HCT116 (cell line): ENCODE data around the gene SMURF1. TPM values are rescaled to one million over a fixed set of nuclear protein-coding genes. Genes with fewer than 3 reads are reported as not detected.

Experiments used
- ATAC-seq: fragments of 200-7000 bp; cut with Tn5 transposase; 2 replicates; pipeline ENCODE4 v1.9.1; 2020; ENCODE audit warnings: mild to moderate bottlenecking, moderate library complexity
- BruUV-seq: library from RNA; stranded (reverse); fragments of 400-500 nt; replicated peaks from 2 replicates; lab custom pipeline; 2021; lab: Mats Ljungman, UMichigan
- CTCF ChIA-PET: fragments of 300-600 bp; sonication (Branson Sonifier 250); formaldehyde crosslinking; loops from one replicate; lab custom pipeline; 2021; ENCODE audit warnings: antibody characterized with exemption; lab: Charles Lee
- POLR2A ChIA-PET: fragments of 300-600, 350-600 bp; sonication (Branson Sonifier 250); formaldehyde crosslinking; loops from one replicate; lab custom pipeline; 2021; ENCODE audit warnings: antibody characterized with exemption; lab: Charles Lee
- RAD21 ChIA-PET, 2 experiments: fragments of 300-600 bp; sonication (Branson Sonifier 250); formaldehyde crosslinking; loops; one replicate each; lab custom pipeline; 2023; ENCODE audit warnings: low total read pairs in 2 of 2; ENCODE audit not compliant: uncharacterized antibody in 2 of 2, unreplicated experiment in 2 of 2, low non-redundant PET in 1 of 2; lab: Charles Lee
- DNase-seq: peaks from one replicate; pipeline ENCODE4 v3.0.0-alpha.2; 2010; ENCODE audit warnings: low read depth, low spot score
- H2AFZ ChIP-seq: fragments of 200-600 bp; shearing (Covaris generic), sonication (generic); 2 replicates; pipeline ENCODE4 v1.6.1; 2017; ENCODE audit warnings: low read depth, mixed run types, mixed read lengths, antibody characterized with exemption, low read length; ENCODE audit not compliant: poor library complexity, severe bottlenecking
- H3K27ac ChIP-seq: 2 replicates; pipeline ENCODE4 v1.5.1; 2012; ENCODE audit warnings: low read depth, low read length
- H3K27me3 ChIP-seq: fragments of 200-600 bp; sonication (generic); 2 replicates; pipeline ENCODE4 v1.6.1; 2016; ENCODE audit warnings: mixed run types, low read length, mixed read lengths; ENCODE audit not compliant: insufficient read depth
- H3K36me3 ChIP-seq, 2 experiments: fragments of 200-500 bp in 1 of 2; fragments of 200-600 bp in 1 of 2; sonication (Bioruptor generic) in 1 of 2; sonication (generic) in 1 of 2; 2 replicates each; pipeline versions ENCODE4 v1.5.1 to v1.6.1; 2014 to 2016; ENCODE audit warnings: low read length in 2 of 2, inconsistent platforms in 1 of 2, mixed read lengths in 1 of 2, mixed run types in 1 of 2; ENCODE audit not compliant: insufficient read depth in 2 of 2, control insufficient read depth in 1 of 2
- H3K4me1 ChIP-seq, 2 experiments: fragments of 200-600 bp in 1 of 2; sonication (generic) in 1 of 2; 2 replicates each; pipeline versions ENCODE4 v1.5.1 to v1.6.1; 2012 to 2017; ENCODE audit warnings: low read length in 2 of 2, inconsistent platforms in 1 of 2, mild to moderate bottlenecking in 1 of 2, mixed read lengths in 1 of 2, mixed run types in 1 of 2, moderate library complexity in 1 of 2; ENCODE audit not compliant: insufficient read depth in 2 of 2, control insufficient read depth in 1 of 2
- H3K4me2 ChIP-seq: fragments of 200-600 bp; sonication (generic); 2 replicates; pipeline ENCODE4 v1.6.1; 2017; ENCODE audit warnings: mixed run types, low read length, mixed read lengths
- H3K4me3 ChIP-seq, 2 experiments: fragments of 200-600 bp in 1 of 2; sonication (generic) in 1 of 2; replicated peaks in 1 of 2; 2 replicates each; pipeline ENCODE4 v1.5.1; 2011 to 2016; ENCODE audit warnings: low read length in 2 of 2, control low read depth in 1 of 2, low read depth in 1 of 2, mild to moderate bottlenecking in 1 of 2, mixed read lengths in 1 of 2, mixed run types in 1 of 2
- H3K79me2 ChIP-seq: fragments of 200-600 bp; sonication (generic); 2 replicates; pipeline ENCODE4 v1.6.1; 2017; ENCODE audit warnings: mild to moderate bottlenecking, mixed run types, low read length, moderate library complexity, mixed read lengths; ENCODE audit not compliant: insufficient read depth
- H3K9ac ChIP-seq: fragments of 200-600 bp; sonication (generic); 2 replicates; pipeline ENCODE4 v1.6.1; 2016; ENCODE audit warnings: low read length, mixed read lengths
- H3K9me2 ChIP-seq: fragments of 200-600 bp; sonication (generic), shearing (Covaris generic); 2 replicates; pipeline ENCODE4 v1.6.1; 2017; ENCODE audit warnings: mixed run types, mild to moderate bottlenecking, moderate library complexity; ENCODE audit not compliant: insufficient read depth
- H3K9me3 ChIP-seq, 2 experiments: fragments of 200-500 bp in 1 of 2; fragments of 200-600 bp in 1 of 2; sonication (Bioruptor generic) in 1 of 2; sonication (generic) in 1 of 2; 2 replicates each; pipeline ENCODE4 v1.6.1; 2014 to 2017; ENCODE audit warnings: low read length in 2 of 2, mixed read lengths in 2 of 2, inconsistent platforms in 1 of 2, low read depth in 1 of 2, mild to moderate bottlenecking in 1 of 2, mixed run types in 1 of 2, moderate library complexity in 1 of 2; ENCODE audit not compliant: control insufficient read depth in 1 of 2, insufficient read depth in 1 of 2
- H4K20me1 ChIP-seq: fragments of 200-600 bp; sonication (generic), shearing (Covaris generic); 2 replicates; pipeline ENCODE4 v1.6.1; 2017; ENCODE audit warnings: mixed run types, mild to moderate bottlenecking, moderate library complexity; ENCODE audit not compliant: insufficient read depth
- CBX3 ChIP-seq: IDR thresholded peaks from 2 replicates; pipeline ENCODE4 v1.6.1; 2012; ENCODE audit warnings: low read depth
- EGR1 ChIP-seq: IDR thresholded peaks from 2 replicates; pipeline ENCODE4 v1.6.1; 2012; ENCODE audit warnings: low read depth
- EZH2 ChIP-seq: fragments of 200-600 bp; sonication (generic); IDR thresholded peaks from 2 replicates; pipeline ENCODE4 v1.6.1; 2017; ENCODE audit warnings: antibody characterized with exemption, mixed run types
- EZH2phosphoT487 ChIP-seq: fragments of 200-600 bp; IDR thresholded peaks from 2 replicates; pipeline ENCODE4 v1.6.1; 2018; ENCODE audit warnings: antibody characterized with exemption, borderline replicate concordance
- FOSL1 ChIP-seq: IDR thresholded peaks from 2 replicates; pipeline ENCODE4 v1.6.1; 2012; ENCODE audit warnings: low read depth
- JUND ChIP-seq: IDR thresholded peaks from 2 replicates; pipeline ENCODE4 v1.6.1; 2012
- intact Hi-C: fragments of 100-400 bp; cut with micrococcal nuclease; formaldehyde crosslinking; loops from 2 replicates; pipeline ENCODE4 v1.10.0; 2022
- total RNA-seq: library from RNA; stranded (reverse); gene quantifications from one replicate; pipeline ENCODE4 v1.2.1, GENCODE V29; 2021; ENCODE audit not compliant: unreplicated experiment

The SMURF1 gene
- total RNA-seq, 1 experiment from 2014 or later: 24.6 TPM

DNA sequence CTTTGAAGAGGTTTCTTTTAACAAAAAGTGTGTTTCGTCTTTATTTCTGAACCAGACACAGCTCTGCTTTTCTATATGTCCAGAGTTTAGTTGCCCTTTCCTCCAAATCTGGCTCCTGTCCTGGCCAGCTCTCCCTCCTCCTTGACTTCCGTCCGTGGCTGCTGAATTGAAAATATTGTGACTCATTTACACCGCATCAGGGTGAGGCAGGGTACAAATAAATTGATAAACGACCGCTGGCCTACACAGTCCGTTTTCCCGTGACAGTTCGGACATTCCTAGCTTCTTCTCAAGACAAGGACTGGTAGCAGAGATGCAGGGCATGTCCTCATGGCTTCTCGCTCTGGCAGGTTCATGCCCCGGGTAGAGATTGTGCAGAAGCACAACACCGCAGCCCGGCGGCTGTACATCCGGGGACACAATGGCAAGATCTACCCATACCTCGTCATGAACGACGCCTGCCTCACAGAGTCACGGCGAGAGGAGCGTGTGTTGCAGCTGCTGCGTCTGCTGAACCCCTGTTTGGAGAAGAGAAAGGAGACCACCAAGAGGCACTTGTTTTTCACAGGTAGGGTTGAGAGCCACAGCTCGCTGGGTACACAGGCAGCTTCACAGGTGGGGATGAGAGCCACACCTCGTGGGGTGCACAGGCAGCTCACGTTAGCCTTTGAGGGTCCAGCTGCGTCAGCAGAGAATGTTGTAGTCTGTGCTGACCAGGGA is 139.0 kb downstream of the SMURF1 start:
- Histone ChIP-seq H3K9me2 (no peaks in the 10 kb centered on the region), H4K20me1 (no peaks in the 10 kb centered on the region), H3K9ac (no peak overlapping the region), H3K4me1 (no peaks in the 10 kb centered on the region)
- ChIA-PET RAD21 (no interaction called here), POLR2A (no interaction called here), CTCF (no interaction called here)
- DNase-seq: no peak
- intact Hi-C loops: no loop called here
- TF ChIP-seq EZH2: no peak
- TF ChIP-seq FOSL1: no peak
- TF ChIP-seq EGR1: no peak
- TF ChIP-seq EZH2phosphoT487: no peak
- TF ChIP-seq JUND: no peak
- TF ChIP-seq, all 23 proteins: peak for 0
- H3K36me3 ChIP-seq: peaks cover 28 to 46% of the 10 kb centered on the region in 2 experiments
- no peak overlapping the region for H3K27ac ChIP-seq
- no peak overlapping the region for H3K4me2 ChIP-seq
- ATAC-seq: no peak
- no peak overlapping the region for H2AFZ ChIP-seq
- BruUV-seq: no TSS peak
- no peaks in the 10 kb centered on the region for H3K27me3 ChIP-seq
- no peaks in the 10 kb centered on the region for H3K79me2 ChIP-seq
- H3K9me3 ChIP-seq: no peaks in the 10 kb centered on the region
- H3K4me3 ChIP-seq: no peak overlapping the region

DNA sequence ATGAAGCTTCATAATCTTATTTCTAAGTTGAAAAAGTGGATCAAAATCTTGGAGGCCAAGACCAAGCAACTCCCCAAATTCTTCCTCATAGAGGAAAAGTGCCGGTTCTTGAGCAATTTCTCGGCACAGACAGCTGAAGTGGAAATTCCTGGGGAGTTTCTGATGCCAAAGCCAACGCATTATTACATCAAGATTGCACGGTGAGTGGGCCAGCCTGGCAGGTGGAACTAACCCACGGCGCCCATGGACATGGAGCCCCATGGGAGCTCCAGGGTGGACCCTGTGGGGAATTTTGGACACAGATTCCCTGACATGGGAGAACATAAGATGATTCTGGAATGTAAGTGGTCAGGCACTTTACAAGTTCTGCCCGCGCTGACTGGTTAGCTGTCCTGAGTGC is 139.7 kb downstream of the SMURF1 start:
- H3K9me3 ChIP-seq: no peaks in the 10 kb centered on the region
- H2AFZ ChIP-seq: no peak overlapping the region
- H3K27ac ChIP-seq: no peak overlapping the region
- no peak overlapping the region for H3K4me2 ChIP-seq
- TF ChIP-seq CBX3 (no peak), EZH2 (no peak)
- intact Hi-C loops: no loop called here
- H3K27me3 ChIP-seq: no peaks in the 10 kb centered on the region
- ChIA-PET RAD21 (no interaction called here), POLR2A (no interaction called here), CTCF (no interaction called here)
- no peaks in the 10 kb centered on the region for H3K9me2 ChIP-seq
- peaks cover 29 to 50% of the 10 kb centered on the region in 2 experiments for H3K36me3 ChIP-seq
- no peak for DNase-seq
- H3K4me3 ChIP-seq: no peak overlapping the region
- H3K4me1 ChIP-seq: no peaks in the 10 kb centered on the region
- no peak for ATAC-seq
- no peaks in the 10 kb centered on the region for H4K20me1 ChIP-seq
- BruUV-seq: no TSS peak
- H3K9ac ChIP-seq: no peak overlapping the region
- H3K79me2 ChIP-seq: no peaks in the 10 kb centered on the region
